Upper lobe of left lung (tissue), 6 donors: ENCODE data around the gene ENGASE. TPM values are rescaled to one million over a fixed set of nuclear protein-coding genes. Genes with fewer than 3 reads are reported as not detected.

Source experiments
- ATAC-seq, 2 donors: fragments of 200-7000 bp; cut with Tn5 transposase; one replicate each; pipeline ENCODE4 v1.9.1; 2022; ENCODE audit warnings: mild to moderate bottlenecking in 2 of 2, moderate library complexity in 2 of 2; ENCODE audit not compliant: low FRiP score in 2 of 2
- DNase-seq, 2 donors: peaks; one replicate each; pipeline ENCODE4 v3.0.0-alpha.2; 2019 to 2020
- H3K27ac ChIP-seq, 4 donors: fragments of 200-600 bp; sonication (generic); one replicate each; pipeline ENCODE4 v1.5.1; 2016 to 2019
- H3K27me3 ChIP-seq, 4 donors: fragments of 200-600 bp; sonication (generic); one replicate each; pipeline ENCODE4 v1.5.1; 2017 to 2019
- H3K36me3 ChIP-seq, 4 donors: fragments of 200-600 bp; sonication (generic); one replicate each; pipeline ENCODE4 v1.5.1; 2016 to 2019
- H3K4me1 ChIP-seq, 4 donors: fragments of 200-600 bp; sonication (generic); one replicate each; pipeline ENCODE4 v1.5.1; 2018 to 2019
- H3K4me3 ChIP-seq, 4 donors: fragments of 200-600 bp; sonication (generic); one replicate each; pipeline ENCODE4 v1.5.1; 2017 to 2019; ENCODE audit warnings: mild to moderate bottlenecking in 2 of 4, moderate library complexity in 1 of 4
- H3K9me3 ChIP-seq, 4 donors: fragments of 200-600 bp; sonication (generic); one replicate each; pipeline ENCODE4 v1.5.1; 2018 to 2019
- CTCF ChIP-seq, 6 experiments: fragments of 450-650 bp in 4 of 6; fragments of 200-600 bp in 2 of 6; sonication (generic) in 2 of 6; IDR thresholded peaks; one replicate each; pipeline ENCODE4 v1.5.1; 2016 to 2019; ENCODE audit warnings: antibody characterized with exemption in 6 of 6
- EP300 ChIP-seq, 4 donors: sonication (generic); formaldehyde crosslinking; IDR thresholded peaks; one replicate each; pipeline ENCODE4 v1.5.1; 2017; ENCODE audit warnings: antibody characterized with exemption in 4 of 4, control low read depth in 2 of 4
- POLR2A ChIP-seq, 4 donors: fragments of 450-650 bp; IDR thresholded peaks; one replicate each; pipeline ENCODE4 v1.5.1; 2016 to 2017; ENCODE audit warnings: antibody characterized with exemption in 4 of 4, mild to moderate bottlenecking in 2 of 4
- POLR2AphosphoS5 ChIP-seq, 2 donors: sonication (generic); formaldehyde crosslinking; IDR thresholded peaks; one replicate each; pipeline ENCODE4 v1.5.1; 2017; ENCODE audit warnings: antibody characterized with exemption in 2 of 2
- WGBS, 2 donors: methylation state at CpG; one replicate each; pipeline ENCODE4 v1.1.5; 2017 to 2018; 5-methylcytosine and 5-hydroxymethylcytosine counted together
- total RNA-seq, 6 donors: library from RNA; depleted of rRNA in 4 of 6; stranded (reverse); fragments of >200 nt in 4 of 6; gene quantifications; one replicate each; pipeline versions ENCODE4 v1.1.0 to v1.2.1, GENCODE V29; 2016 to 2021
- donor health status: DM: no; HTN: no; CAD: no; lungs with moderate emphysema.
- donor health status: DM: no; HTN: yes; CAD: no; lungs with severe emphysema.

ENGASE gene
- total RNA-seq, 6 donors from 2014 or later: 17.2 to 320 (median 55.9) TPM

- ATAC-seq: no peak
- peaks cover 0 to under 1% (median 0%) of the 10 kb centered on the region in 4 donors for H3K27me3 ChIP-seq
- WGBS, 2 donors: 76 to 80% methylated on average over 3 to 5 of the region's 5 CpGs
- TF ChIP-seq POLR2AphosphoS5 (IDR thresholded peaks at IDR 0.05): no peak
- TF ChIP-seq POLR2A (IDR thresholded peaks at IDR 0.05): no peak
- no peak for TF ChIP-seq CTCF (IDR thresholded peaks at IDR 0.05)
- no peak for TF ChIP-seq EP300 (IDR thresholded peaks at IDR 0.05)
- H3K9me3 ChIP-seq: no peaks in the 10 kb centered on the region
- peaks cover under 1 to 6% (median 3%) of the 10 kb centered on the region in 4 donors for H3K4me1 ChIP-seq
- no peaks in the 10 kb centered on the region for H3K36me3 ChIP-seq
- no peak overlapping the region for H3K4me3 ChIP-seq
- DNase-seq: no peak
- no peak overlapping the region for H3K27ac ChIP-seq
Measured at GRCh38 chr17:79120259-79120658, 45.6 kb downstream of the ENGASE start.

GRCh38 chr17:79123988-79124387, 49.4 kb downstream of the ENGASE start:
- DNase-seq (no peak), ATAC-seq (no peak)
- Histone ChIP-seq H3K9me3 (no peaks in the 10 kb centered on the region), H3K27me3 (peaks cover 0 to 6% (median 0%) of the 10 kb centered on the region in 4 donors), H3K36me3 (no peaks in the 10 kb centered on the region), H3K4me3 (no peak overlapping the region), H3K27ac (no peak overlapping the region), H3K4me1 (no peaks in the 10 kb centered on the region)
- no peak for TF ChIP-seq CTCF (IDR thresholded peaks at IDR 0.05)
- WGBS, 2 donors: 93 to 96% methylated on average over 8 of the region's 8 CpGs

GRCh38 chr17:79124513-79125209, 50.0 kb downstream of the ENGASE start:
- no peak for ATAC-seq
- Histone ChIP-seq H3K36me3 (no peaks in the 10 kb centered on the region), H3K9me3 (no peaks in the 10 kb centered on the region), H3K4me1 (no peaks in the 10 kb centered on the region), H3K27ac (no peak overlapping the region), H3K27me3 (peaks cover 0 to 6% (median 0%) of the 10 kb centered on the region in 4 donors), H3K4me3 (no peak overlapping the region)
- DNase-seq: peak in 1 of 2 donors; percentile 53
- 82 to 92% methylated on average over 18 to 21 of the region's 21 CpGs for WGBS, 2 donors
- no peak for TF ChIP-seq POLR2AphosphoS5 (IDR thresholded peaks at IDR 0.05)
- no peak for TF ChIP-seq CTCF (IDR thresholded peaks at IDR 0.05)
- TF ChIP-seq EP300 (IDR thresholded peaks at IDR 0.05): no peak
- TF ChIP-seq POLR2A (IDR thresholded peaks at IDR 0.05): no peak

- Histone ChIP-seq H3K27me3 (peaks cover 0 to 6% (median 0%) of the 10 kb centered on the region in 4 donors), H3K4me3 (no peak overlapping the region), H3K4me1 (no peaks in the 10 kb centered on the region), H3K27ac (no peak overlapping the region), H3K36me3 (no peaks in the 10 kb centered on the region), H3K9me3 (no peaks in the 10 kb centered on the region)
- no peak for TF ChIP-seq EP300 (IDR thresholded peaks at IDR 0.05)
- TF ChIP-seq CTCF (IDR thresholded peaks at IDR 0.05): no peak
- TF ChIP-seq POLR2A (IDR thresholded peaks at IDR 0.05): no peak
- no peak for TF ChIP-seq POLR2AphosphoS5 (IDR thresholded peaks at IDR 0.05)
- ATAC-seq (no peak), DNase-seq (peak in 1 of 2 donors; percentile 79)
- 54% methylated on average over 21 of the region's 22 CpGs; no CpG with 5 or more reads in 1 of the 2 donors for WGBS, 2 donors
Measured at GRCh38 chr17:79125503-79125902, 50.9 kb downstream of the ENGASE start.

GRCh38 chr17:79126139-79126538, 51.5 kb downstream of the ENGASE start:
- Histone ChIP-seq H3K27ac (no peak overlapping the region), H3K27me3 (peaks cover 0 to 6% (median 0%) of the 10 kb centered on the region in 4 donors), H3K4me1 (no peaks in the 10 kb centered on the region), H3K36me3 (no peaks in the 10 kb centered on the region), H3K4me3 (no peak overlapping the region), H3K9me3 (no peaks in the 10 kb centered on the region)
- 29 to 39% methylated on average over 4 to 12 of the region's 12 CpGs for WGBS, 2 donors
- DNase-seq (peak; percentile 26 to 48), ATAC-seq (no peak)
- TF ChIP-seq POLR2AphosphoS5 (IDR thresholded peaks at IDR 0.05) (no peak), CTCF (IDR thresholded peaks at IDR 0.05) (peak in 1 of 6 experiments; percentile 26), POLR2A (IDR thresholded peaks at IDR 0.05) (no peak)
